ENCODE results near the gene TOX2.

The TOX2 gene

GRCh38 chr20:44084439-44084838 is 169.8 kb downstream of the TOX2 start:
- DNase-seq (ENCODE audit: low read depth), result no peak
- TF ChIP-seq CTCF (IDR thresholded peaks at IDR 0.05; ENCODE audit: control insufficient read depth, extremely low read depth, insufficient read depth), result no peak
- H3K4me3 ChIP-seq (ENCODE audit: low read depth, low read length), result no peak overlapping the region

- no peak for TF ChIP-seq CTCF (IDR thresholded peaks at IDR 0.05; ENCODE audit: control insufficient read depth, extremely low read depth, insufficient read depth)
- no peak overlapping the region for H3K4me3 ChIP-seq (ENCODE audit: low read depth, low read length)
- no peak for DNase-seq (ENCODE audit: low read depth)
These were observed 170.2 kb downstream of the TOX2 start for GRCh38 chr20:44084891-44085290.

DNA sequence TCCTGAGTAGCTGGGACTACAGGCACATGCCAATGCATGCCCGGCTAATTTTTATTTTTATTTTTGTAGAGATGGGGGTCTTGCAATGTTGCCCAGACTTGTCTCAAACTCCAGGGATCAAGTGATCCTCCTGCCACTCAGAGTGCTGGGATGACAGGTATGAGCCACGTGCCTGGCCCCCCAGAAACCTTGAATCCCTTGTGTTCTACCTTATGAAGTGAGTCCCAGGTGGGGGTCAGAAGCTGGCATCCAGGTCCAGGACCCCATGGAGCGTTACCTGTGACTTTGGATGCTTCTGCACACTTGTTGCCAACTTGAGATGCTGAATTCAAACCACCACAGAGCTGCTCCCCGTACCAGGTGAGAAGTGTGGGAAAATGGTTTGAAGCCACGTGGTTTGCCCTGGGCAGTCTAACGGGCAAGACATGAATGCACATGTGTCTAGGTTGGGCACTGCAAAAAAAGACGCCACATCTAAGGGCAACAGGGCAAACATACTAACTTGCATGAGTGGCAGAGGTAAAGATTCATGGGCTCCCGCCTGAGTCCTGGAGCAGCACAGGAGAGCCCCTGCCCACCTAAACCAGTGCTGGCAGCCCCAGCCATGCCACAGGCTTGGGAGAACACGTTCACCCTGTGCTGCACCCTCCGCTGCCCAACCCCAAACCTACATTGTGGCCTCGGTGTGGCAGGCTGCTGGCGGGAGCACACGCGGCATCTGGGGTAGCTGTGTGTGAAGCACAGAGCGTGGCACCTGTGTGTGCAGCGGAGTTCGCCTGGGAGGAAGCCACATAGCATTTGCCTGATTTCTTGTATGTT is 171.2 kb downstream of the TOX2 start:
- TF ChIP-seq CTCF (IDR thresholded peaks at IDR 0.05; ENCODE audit: control insufficient read depth, extremely low read depth, insufficient read depth), result no peak
- no peak for DNase-seq (ENCODE audit: low read depth)
- H3K4me3 ChIP-seq (ENCODE audit: low read depth, low read length), result no peak overlapping the region

DNA sequence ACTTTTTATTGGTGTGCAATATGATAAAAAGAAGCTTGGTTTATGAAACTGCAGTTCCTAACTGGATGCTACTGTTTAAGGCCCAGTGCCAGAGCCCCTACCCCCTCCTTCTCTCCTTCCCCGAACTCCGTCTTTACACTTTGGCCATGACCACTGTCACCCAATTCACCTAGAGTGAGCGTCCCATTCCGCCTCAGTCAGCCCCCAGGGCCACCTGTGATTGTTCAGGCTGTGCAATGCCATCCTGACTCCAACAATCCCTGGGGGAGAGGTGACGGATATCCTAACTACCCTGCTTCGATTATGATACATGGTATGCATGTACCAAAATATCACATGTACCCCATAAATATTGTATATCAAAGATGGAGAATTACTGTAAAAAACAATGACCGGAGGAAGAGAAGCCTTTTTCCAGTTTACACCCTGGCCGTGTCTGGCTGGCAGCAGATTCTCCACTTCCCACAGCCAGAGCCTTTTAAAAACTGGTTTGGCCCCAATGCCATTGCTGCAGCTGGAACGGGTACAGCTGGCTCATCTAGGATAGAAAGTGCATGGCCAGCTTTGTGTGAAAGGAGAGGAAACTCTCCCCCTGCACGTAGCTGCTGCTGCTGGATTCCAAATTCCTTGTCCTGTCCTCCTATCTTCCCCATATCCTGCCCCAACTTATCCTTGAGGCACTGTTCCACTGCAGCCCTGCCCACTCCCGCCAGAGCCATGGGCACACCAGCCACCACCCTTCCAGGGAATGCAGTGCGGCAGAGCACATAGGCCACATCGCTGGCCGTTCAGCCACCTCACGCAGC is 172.6 kb downstream of the TOX2 start:
- no peak for TF ChIP-seq CTCF (IDR thresholded peaks at IDR 0.05; ENCODE audit: control insufficient read depth, extremely low read depth, insufficient read depth)
- H3K4me3 ChIP-seq (ENCODE audit: low read depth, low read length), result no peak overlapping the region
- peak; percentile 64 for DNase-seq (ENCODE audit: low read depth)

DNA sequence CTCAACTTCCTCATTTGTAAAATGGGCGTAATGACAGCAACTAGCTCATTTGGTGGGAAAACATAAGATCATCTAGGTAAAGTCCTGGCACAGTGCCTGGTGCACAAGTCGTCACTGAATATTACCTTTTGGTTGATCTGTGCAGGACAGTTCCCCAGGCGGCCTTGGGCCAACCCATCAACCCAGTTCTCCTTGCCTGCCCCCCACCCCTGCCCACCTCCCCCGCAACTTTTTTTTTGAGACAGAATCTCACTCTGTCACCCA is 173.1 kb downstream of the TOX2 start:
- DNase-seq (ENCODE audit: low read depth), result no peak
- no peak for TF ChIP-seq CTCF (IDR thresholded peaks at IDR 0.05; ENCODE audit: control insufficient read depth, extremely low read depth, insufficient read depth)
- no peak overlapping the region for H3K4me3 ChIP-seq (ENCODE audit: low read depth, low read length)

GRCh38 chr20:44089987-44090674 is 175.5 kb downstream of the TOX2 start:
- TF ChIP-seq CTCF (IDR thresholded peaks at IDR 0.05; ENCODE audit: control insufficient read depth, extremely low read depth, insufficient read depth), result no peak
- no peak overlapping the region for H3K4me3 ChIP-seq (ENCODE audit: low read depth, low read length)
- peak; percentile 55 for DNase-seq (ENCODE audit: low read depth)
